HepG2 (cell line): ENCODE results near the gene MEIOC. TPM values are rescaled to one million over a fixed set of nuclear protein-coding genes. Genes with fewer than 3 reads are reported as not detected.

ENCODE experiments used
- ATF7 ChIP-seq, 2 experiments: fragments of 450-650 bp in 1 of 2; sonication (generic) in 1 of 2; formaldehyde crosslinking in 1 of 2; IDR thresholded peaks; 2 replicates each; pipeline versions ENCODE4 v1.4.0 to v1.6.1; 2016 to 2020; ENCODE audit warnings: antibody characterized with exemption in 1 of 2, mild to moderate bottlenecking in 1 of 2, missing genetic modification reagents in 1 of 2
- CBX5 ChIP-seq: sonication (generic); formaldehyde crosslinking; IDR thresholded peaks from 2 replicates; pipeline ENCODE4 v1.4.0; 2020; ENCODE audit warnings: missing genetic modification reagents, borderline replicate concordance
- EHMT2 ChIP-seq: fragments of 200-600 bp; sonication (generic); IDR thresholded peaks from 2 replicates; pipeline ENCODE4 v1.7.0; 2017; ENCODE audit warnings: antibody characterized with exemption, low read depth, low read length, borderline replicate concordance
- ELF1 ChIP-seq: sonication (generic); formaldehyde crosslinking; IDR thresholded peaks from 2 replicates; pipeline ENCODE4 v1.4.0; 2020; ENCODE audit warnings: missing genetic modification reagents
- FOXO1 ChIP-seq: sonication (generic); formaldehyde crosslinking; IDR thresholded peaks from 2 replicates; pipeline ENCODE4 v1.4.0; 2020; ENCODE audit warnings: missing genetic modification reagents
- HNRNPLL ChIP-seq: fragments of 200-400 bp; formaldehyde crosslinking; IDR thresholded peaks from 2 replicates; pipeline ENCODE4 v1.6.1; 2017; ENCODE audit warnings: mild to moderate bottlenecking, low read depth, low read length; ENCODE audit not compliant: poor library complexity, severe bottlenecking
- NAIF1 ChIP-seq: sonication (generic); formaldehyde crosslinking; IDR thresholded peaks from 2 replicates; pipeline ENCODE4 v1.5.0; 2020; ENCODE audit warnings: mild to moderate bottlenecking, missing genetic modification reagents, borderline replicate concordance
- NFIC ChIP-seq: IDR thresholded peaks from 2 replicates; pipeline ENCODE4 v1.6.1; 2012; ENCODE audit warnings: mild to moderate bottlenecking, low read length, inconsistent platforms
- NR0B2 ChIP-seq: sonication (generic); formaldehyde crosslinking; IDR thresholded peaks from 2 replicates; pipeline ENCODE4 v1.4.0; 2020; ENCODE audit warnings: mild to moderate bottlenecking, missing genetic modification reagents
- PITX1 ChIP-seq: sonication (generic); formaldehyde crosslinking; IDR thresholded peaks from 2 replicates; pipeline ENCODE4 v1.5.1; 2020; ENCODE audit warnings: mild to moderate bottlenecking, missing genetic modification reagents
- POLR2G ChIP-seq: fragments of 200-400 bp; formaldehyde crosslinking; IDR thresholded peaks from 2 replicates; pipeline ENCODE4 v1.6.1; 2018; ENCODE audit warnings: mild to moderate bottlenecking, low read depth, low read length, moderate library complexity
- RFXANK ChIP-seq: IDR thresholded peaks from 2 replicates; pipeline ENCODE4 v1.6.1; 2016
- ZNF816 ChIP-seq: sonication (generic); formaldehyde crosslinking; IDR thresholded peaks from 2 replicates; pipeline ENCODE4 v1.8.0; 2022; ENCODE audit warnings: missing genetic modification reagents, mild to moderate bottlenecking, borderline replicate concordance
- polyA plus RNA-seq, 8 experiments: library from polyadenylated mRNA; depleted of rRNA in 3 of 8; stranded (reverse) in 7 of 8; unstranded in 1 of 8; fragments of >200 nt; fragmentation: Illumina TruSeq in 4 of 8; extraction: Trizol in 4 of 8; gene quantifications; 2 replicates each; pipeline versions ENCODE4 v1.2.1 to v1.2.3, GENCODE V29; 2011 to 2016; ENCODE audit warnings: low read depth in 4 of 8, missing spikeins in 1 of 8, mixed read lengths in 1 of 8; ENCODE audit not compliant: insufficient read depth in 1 of 8
- total RNA-seq, 5 experiments: library from RNA; depleted of rRNA; stranded (reverse); fragments of >200 nt; fragmentation: Illumina TruSeq; extraction: Trizol; gene quantifications; 2 replicates each; pipeline ENCODE4 v1.2.3, GENCODE V29; 2016; ENCODE audit warnings: low read depth in 1 of 5
- TF ChIP-seq, protein P1 (sequence below): sonication (generic); formaldehyde crosslinking; IDR thresholded peaks from 2 replicates; pipeline ENCODE4 v1.4.0; 2020; ENCODE audit warnings: missing genetic modification reagents, borderline replicate concordance
- TF ChIP-seq, protein P2 (sequence below): sonication (generic); formaldehyde crosslinking; conservative IDR thresholded peaks from 2 replicates; pipeline ENCODE4 v1.8.0; 2022; ENCODE audit warnings: missing genetic modification reagents

MEIOC gene
- total and polyA plus RNA-seq, 2 of the 13 experiments (the other 11 are each of a cell fraction or from before 2014, with no cell fraction given), result 0.04 to 0.15 TPM

- TF ChIP-seq, protein P1, sequence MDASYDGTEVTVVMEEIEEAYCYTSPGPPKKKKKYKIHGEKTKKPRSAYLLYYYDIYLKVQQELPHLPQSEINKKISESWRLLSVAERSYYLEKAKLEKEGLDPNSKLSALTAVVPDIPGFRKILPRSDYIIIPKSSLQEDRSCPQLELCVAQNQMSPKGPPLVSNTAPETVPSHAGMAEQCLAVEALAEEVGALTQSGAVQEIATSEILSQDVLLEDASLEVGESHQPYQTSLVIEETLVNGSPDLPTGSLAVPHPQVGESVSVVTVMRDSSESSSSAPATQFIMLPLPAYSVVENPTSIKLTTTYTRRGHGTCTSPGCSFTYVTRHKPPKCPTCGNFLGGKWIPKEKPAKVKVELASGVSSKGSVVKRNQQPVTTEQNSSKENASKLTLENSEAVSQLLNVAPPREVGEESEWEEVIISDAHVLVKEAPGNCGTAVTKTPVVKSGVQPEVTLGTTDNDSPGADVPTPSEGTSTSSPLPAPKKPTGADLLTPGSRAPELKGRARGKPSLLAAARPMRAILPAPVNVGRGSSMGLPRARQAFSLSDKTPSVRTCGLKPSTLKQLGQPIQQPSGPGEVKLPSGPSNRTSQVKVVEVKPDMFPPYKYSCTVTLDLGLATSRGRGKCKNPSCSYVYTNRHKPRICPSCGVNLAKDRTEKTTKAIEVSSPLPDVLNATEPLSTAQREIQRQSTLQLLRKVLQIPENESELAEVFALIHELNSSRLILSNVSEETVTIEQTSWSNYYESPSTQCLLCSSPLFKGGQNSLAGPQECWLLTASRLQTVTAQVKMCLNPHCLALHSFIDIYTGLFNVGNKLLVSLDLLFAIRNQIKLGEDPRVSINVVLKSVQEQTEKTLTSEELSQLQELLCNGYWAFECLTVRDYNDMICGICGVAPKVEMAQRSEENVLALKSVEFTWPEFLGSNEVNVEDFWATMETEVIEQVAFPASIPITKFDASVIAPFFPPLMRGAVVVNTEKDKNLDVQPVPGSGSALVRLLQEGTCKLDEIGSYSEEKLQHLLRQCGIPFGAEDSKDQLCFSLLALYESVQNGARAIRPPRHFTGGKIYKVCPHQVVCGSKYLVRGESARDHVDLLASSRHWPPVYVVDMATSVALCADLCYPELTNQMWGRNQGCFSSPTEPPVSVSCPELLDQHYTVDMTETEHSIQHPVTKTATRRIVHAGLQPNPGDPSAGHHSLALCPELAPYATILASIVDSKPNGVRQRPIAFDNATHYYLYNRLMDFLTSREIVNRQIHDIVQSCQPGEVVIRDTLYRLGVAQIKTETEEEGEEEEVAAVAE (CRISPR knock-in tag), result no peak
- TF ChIP-seq ATF7 (IDR thresholded peaks at IDR 0.05) (no peak), ATF7 (CRISPR knock-in tag; IDR thresholded peaks at IDR 0.05) (0 out of 2 replicates have a peak, but pooled peaks have one; percentile 49), ELF1 (CRISPR knock-in tag) (peak; percentile 49; the same call in 1 of the 2 replicates), PITX1 (CRISPR knock-in tag) (peak; percentile 28; the same call in 1 of the 2 replicates), FOXO1 (CRISPR knock-in tag) (peak; percentile 61), CBX5 (CRISPR knock-in tag) (0 out of 2 replicates have a peak, but pooled peaks have one; percentile 74), POLR2G (no peak), NR0B2 (CRISPR knock-in tag) (no peak), ZNF816 (CRISPR knock-in tag) (no peak), RFXANK (CRISPR knock-in tag) (no peak), NAIF1 (CRISPR knock-in tag) (no peak), NFIC (no peak), EHMT2 (no peak), HNRNPLL (peak; percentile 48)
- TF ChIP-seq, protein P2, sequence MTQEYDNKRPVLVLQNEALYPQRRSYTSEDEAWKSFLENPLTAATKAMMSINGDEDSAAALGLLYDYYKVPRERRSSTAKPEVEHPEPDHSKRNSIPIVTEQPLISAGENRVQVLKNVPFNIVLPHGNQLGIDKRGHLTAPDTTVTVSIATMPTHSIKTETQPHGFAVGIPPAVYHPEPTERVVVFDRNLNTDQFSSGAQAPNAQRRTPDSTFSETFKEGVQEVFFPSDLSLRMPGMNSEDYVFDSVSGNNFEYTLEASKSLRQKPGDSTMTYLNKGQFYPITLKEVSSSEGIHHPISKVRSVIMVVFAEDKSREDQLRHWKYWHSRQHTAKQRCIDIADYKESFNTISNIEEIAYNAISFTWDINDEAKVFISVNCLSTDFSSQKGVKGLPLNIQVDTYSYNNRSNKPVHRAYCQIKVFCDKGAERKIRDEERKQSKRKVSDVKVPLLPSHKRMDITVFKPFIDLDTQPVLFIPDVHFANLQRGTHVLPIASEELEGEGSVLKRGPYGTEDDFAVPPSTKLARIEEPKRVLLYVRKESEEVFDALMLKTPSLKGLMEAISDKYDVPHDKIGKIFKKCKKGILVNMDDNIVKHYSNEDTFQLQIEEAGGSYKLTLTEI (CRISPR knock-in tag), result no peak
These were observed 47.4 kb upstream of the MEIOC start (continued) for GRCh38 chr17:44608727-44609435.
